ENCODE measurements around the gene SMYD3.

DNA sequence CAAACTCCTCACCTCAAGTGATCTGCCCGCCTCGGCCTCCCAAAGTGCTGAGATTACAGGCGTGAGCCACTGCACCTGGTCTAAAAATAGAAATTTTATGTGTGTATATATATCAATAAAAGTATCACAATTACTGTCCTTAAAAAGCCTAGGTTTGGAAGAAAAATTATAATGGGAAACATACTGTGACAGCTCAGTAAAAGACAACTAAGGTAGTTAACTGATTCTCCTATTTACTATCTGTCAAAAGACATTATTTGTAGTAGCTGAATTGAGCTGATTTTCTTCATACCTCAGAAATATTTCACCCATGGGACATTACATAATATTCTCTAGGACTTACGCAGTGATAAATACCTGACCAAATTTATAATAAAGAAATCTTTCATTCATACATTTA is 122.5 kb downstream of the SMYD3 start:
- no peak for TF ChIP-seq POLR2A (IDR thresholded peaks at IDR 0.05)
- TF ChIP-seq, protein P1, sequence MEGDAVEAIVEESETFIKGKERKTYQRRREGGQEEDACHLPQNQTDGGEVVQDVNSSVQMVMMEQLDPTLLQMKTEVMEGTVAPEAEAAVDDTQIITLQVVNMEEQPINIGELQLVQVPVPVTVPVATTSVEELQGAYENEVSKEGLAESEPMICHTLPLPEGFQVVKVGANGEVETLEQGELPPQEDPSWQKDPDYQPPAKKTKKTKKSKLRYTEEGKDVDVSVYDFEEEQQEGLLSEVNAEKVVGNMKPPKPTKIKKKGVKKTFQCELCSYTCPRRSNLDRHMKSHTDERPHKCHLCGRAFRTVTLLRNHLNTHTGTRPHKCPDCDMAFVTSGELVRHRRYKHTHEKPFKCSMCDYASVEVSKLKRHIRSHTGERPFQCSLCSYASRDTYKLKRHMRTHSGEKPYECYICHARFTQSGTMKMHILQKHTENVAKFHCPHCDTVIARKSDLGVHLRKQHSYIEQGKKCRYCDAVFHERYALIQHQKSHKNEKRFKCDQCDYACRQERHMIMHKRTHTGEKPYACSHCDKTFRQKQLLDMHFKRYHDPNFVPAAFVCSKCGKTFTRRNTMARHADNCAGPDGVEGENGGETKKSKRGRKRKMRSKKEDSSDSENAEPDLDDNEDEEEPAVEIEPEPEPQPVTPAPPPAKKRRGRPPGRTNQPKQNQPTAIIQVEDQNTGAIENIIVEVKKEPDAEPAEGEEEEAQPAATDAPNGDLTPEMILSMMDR (IDR thresholded peaks at IDR 0.05), result no peak

All from adrenal gland (tissue), 5 donors.